Common myeloid progenitor, CD34-positive (primary cell): ENCODE data around the gene PPP5C.

Source experiments
- CTCF ChIA-PET: fragments of 350-600 bp; sonication (Branson Sonifier 250); formaldehyde crosslinking; loops from one replicate; lab custom pipeline; 2021; ENCODE audit warnings: antibody characterized with exemption; lab: Charles Lee
- POLR2A ChIA-PET: fragments of 350-600 bp; sonication (Branson Sonifier 250); formaldehyde crosslinking; loops from one replicate; lab custom pipeline; 2021; ENCODE audit warnings: antibody characterized with exemption; lab: Charles Lee
- DNase-seq, 3 donors: peaks; one replicate each; pipeline versions ENCODE4 v3.0.0 to v3.0.0-alpha.2; 2013
- H3K27ac ChIP-seq, 2 experiments: 1 replicate in 1 of 2; 2 replicates in 1 of 2; pipeline ENCODE4 v1.7.0; 2013; ENCODE audit warnings: inconsistent platforms in 2 of 2, low read length in 2 of 2, mild to moderate bottlenecking in 2 of 2, low read depth in 1 of 2, moderate library complexity in 1 of 2; ENCODE audit not compliant: severe bottlenecking in 2 of 2, insufficient read depth in 1 of 2, poor library complexity in 1 of 2
- H3K27me3 ChIP-seq, 5 experiments: replicated peaks in 2 of 5; 1 replicate in 3 of 5; 2 replicates in 2 of 5; pipeline versions ENCODE4 v1.6.1 to v1.7.0; 2013; ENCODE audit warnings: low read length in 4 of 5, mild to moderate bottlenecking in 2 of 5, moderate library complexity in 2 of 5, inconsistent platforms in 1 of 5; ENCODE audit not compliant: insufficient read depth in 5 of 5, control insufficient read depth in 4 of 5
- H3K36me3 ChIP-seq, 4 experiments: 1 replicate in 2 of 4; 2 replicates in 2 of 4; pipeline versions ENCODE4 v1.6.1 to v1.7.0; 2013; ENCODE audit warnings: low read length in 3 of 4, control low read depth in 1 of 4, mild to moderate bottlenecking in 1 of 4; ENCODE audit not compliant: control insufficient read depth in 4 of 4, insufficient read depth in 4 of 4
- H3K4me1 ChIP-seq, 4 experiments: 1 replicate in 3 of 4; 2 replicates in 1 of 4; pipeline versions ENCODE4 v1.6.1 to v1.7.1; 2013; ENCODE audit warnings: low read length in 3 of 4, mild to moderate bottlenecking in 3 of 4, control low read depth in 1 of 4, inconsistent platforms in 1 of 4, moderate library complexity in 1 of 4; ENCODE audit not compliant: control insufficient read depth in 4 of 4, insufficient read depth in 4 of 4; ENCODE audit errors: control extremely low read depth in 1 of 4
- H3K4me3 ChIP-seq, 7 experiments: 1 replicate in 4 of 7; 2 replicates in 3 of 7; pipeline versions ENCODE4 v1.5.1 to v1.7.0; 2013; ENCODE audit warnings: mild to moderate bottlenecking in 7 of 7, low read length in 6 of 7, moderate library complexity in 6 of 7, inconsistent platforms in 2 of 7, low read depth in 2 of 7, control low read depth in 1 of 7; ENCODE audit not compliant: insufficient read depth in 4 of 7, control insufficient read depth in 1 of 7; ENCODE audit errors: extremely low read depth in 1 of 7
- H3K9me3 ChIP-seq, 5 experiments: 1 replicate in 4 of 5; 2 replicates in 1 of 5; pipeline versions ENCODE4 v1.6.1 to v1.7.1; 2013; ENCODE audit warnings: low read length in 4 of 5, mild to moderate bottlenecking in 2 of 5, inconsistent platforms in 1 of 5, low read depth in 1 of 5, moderate library complexity in 1 of 5; ENCODE audit not compliant: control insufficient read depth in 4 of 5, insufficient read depth in 2 of 5; ENCODE audit errors: control extremely low read depth in 1 of 5
- WGBS: methylation state at CpG from one replicate; pipeline ENCODE4 v1.1.5; 2013; ENCODE audit not compliant: insufficient coverage; 5-methylcytosine and 5-hydroxymethylcytosine counted together

PPP5C gene

DNA sequence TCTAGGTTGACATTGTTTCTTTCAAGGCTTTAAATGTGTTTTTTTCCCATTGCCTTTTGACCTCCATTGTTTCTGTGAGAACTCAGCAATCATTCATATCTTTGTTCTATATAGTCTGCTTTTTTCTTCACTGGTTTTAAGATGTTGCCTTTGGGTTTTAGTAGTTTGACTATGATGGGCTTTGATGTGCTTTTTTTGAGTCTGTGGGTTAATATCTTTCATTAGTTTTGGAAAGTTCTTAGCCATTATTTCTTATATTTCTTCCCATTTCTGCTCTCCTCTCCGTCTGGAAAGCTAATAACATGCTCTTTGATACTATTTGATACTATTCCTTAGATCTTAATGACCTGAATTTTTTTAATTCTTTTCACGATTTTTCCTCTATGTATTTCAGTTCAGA lies 33.8 kb downstream of the PPP5C start:
- CTCF ChIA-PET: interaction anchor here (0.6 kb wide), 1 partner anchor 28 kb away, joined by 3 read pairs; no protein-coding TSS in a partner anchor
- no peaks in the 10 kb centered on the region for H3K9me3 ChIP-seq
- no peak overlapping the region for H3K27ac ChIP-seq
- peaks cover 6 to 87% (median 62%) of the 10 kb centered on the region in 4 experiments for H3K36me3 ChIP-seq
- H3K27me3 ChIP-seq: no peaks in the 10 kb centered on the region
- no peak overlapping the region for H3K4me3 ChIP-seq
- no peak for DNase-seq
- POLR2A ChIA-PET: no interaction called here
- no peaks in the 10 kb centered on the region for H3K4me1 ChIP-seq
- WGBS: no CpG with 5 or more reads among the region's 2 CpGs

DNA sequence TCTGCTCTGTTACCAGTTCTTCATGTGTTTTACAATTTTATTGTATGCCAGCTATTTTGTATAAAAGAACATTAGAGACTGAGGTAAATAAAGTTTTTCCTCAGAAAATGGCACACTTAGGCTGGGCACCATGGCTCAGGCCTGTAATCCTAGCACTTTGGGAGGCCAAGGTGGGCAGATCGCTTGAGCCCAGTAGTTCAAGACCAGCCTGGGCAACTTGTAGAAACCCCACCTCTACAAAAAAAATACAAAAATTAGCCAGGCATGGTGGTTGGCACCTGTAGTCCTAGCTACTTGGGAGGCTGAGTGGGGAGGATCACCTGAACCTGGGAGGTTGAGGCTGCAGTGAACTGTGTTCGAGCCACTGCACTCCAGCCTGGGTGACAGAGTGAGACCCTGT lies 34.5 kb downstream of the PPP5C start:
- no peak overlapping the region for H3K4me3 ChIP-seq
- no peak overlapping the region for H3K27ac ChIP-seq
- peaks cover 6 to 87% (median 62%) of the 10 kb centered on the region in 4 experiments for H3K36me3 ChIP-seq
- no peak for DNase-seq
- H3K9me3 ChIP-seq: no peaks in the 10 kb centered on the region
- H3K27me3 ChIP-seq: no peaks in the 10 kb centered on the region
- ChIA-PET CTCF (no interaction called here), POLR2A (no interaction called here)
- no peaks in the 10 kb centered on the region for H3K4me1 ChIP-seq
- WGBS: 100% methylated on average over 2 of the region's 2 CpGs

DNA sequence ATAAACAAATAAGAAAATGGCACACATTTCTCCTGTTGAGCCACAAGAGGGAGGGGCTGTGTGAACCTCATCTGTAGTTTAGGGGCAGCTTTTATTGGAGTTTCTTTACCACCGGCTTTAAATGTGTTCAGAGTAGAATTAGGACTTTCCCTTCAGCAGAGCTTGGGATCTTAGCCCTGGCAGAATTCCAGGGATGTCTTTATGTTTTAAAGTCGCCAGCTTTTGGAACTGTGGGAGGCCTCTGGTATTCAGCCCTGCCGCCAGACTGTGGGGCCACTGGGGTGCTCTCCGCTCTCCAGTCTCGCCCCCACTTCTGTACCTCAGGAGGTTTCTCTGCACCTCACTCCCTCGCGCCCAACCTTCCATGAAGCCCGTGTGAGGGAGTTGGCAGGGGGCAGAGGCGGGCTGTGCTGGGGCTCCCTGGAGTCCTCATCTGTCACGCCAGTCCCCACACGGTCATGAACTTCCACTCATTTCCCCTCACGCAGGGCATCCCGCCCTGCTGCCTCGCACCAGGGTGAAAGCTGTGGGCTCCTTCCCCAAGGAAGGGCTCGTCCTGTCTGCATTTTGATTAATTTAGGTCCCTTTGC lies 35.0 kb downstream of the PPP5C start:
- no peaks in the 10 kb centered on the region for H3K9me3 ChIP-seq
- no peak for DNase-seq
- no peaks in the 10 kb centered on the region for H3K4me1 ChIP-seq
- H3K4me3 ChIP-seq: no peak overlapping the region
- no peaks in the 10 kb centered on the region for H3K27me3 ChIP-seq
- POLR2A ChIA-PET: no interaction called here
- H3K27ac ChIP-seq: no peak overlapping the region
- CTCF ChIA-PET: interaction anchor here (1.0 to 1.2 kb wide), 3 partner anchors 9 to 33 kb away, joined by 3 to 4 read pairs (median 3); no protein-coding TSS in a partner anchor
- 97% methylated on average over 13 of the region's 15 CpGs for WGBS
- peaks cover 7 to 84% (median 60%) of the 10 kb centered on the region in 4 experiments for H3K36me3 ChIP-seq

DNA sequence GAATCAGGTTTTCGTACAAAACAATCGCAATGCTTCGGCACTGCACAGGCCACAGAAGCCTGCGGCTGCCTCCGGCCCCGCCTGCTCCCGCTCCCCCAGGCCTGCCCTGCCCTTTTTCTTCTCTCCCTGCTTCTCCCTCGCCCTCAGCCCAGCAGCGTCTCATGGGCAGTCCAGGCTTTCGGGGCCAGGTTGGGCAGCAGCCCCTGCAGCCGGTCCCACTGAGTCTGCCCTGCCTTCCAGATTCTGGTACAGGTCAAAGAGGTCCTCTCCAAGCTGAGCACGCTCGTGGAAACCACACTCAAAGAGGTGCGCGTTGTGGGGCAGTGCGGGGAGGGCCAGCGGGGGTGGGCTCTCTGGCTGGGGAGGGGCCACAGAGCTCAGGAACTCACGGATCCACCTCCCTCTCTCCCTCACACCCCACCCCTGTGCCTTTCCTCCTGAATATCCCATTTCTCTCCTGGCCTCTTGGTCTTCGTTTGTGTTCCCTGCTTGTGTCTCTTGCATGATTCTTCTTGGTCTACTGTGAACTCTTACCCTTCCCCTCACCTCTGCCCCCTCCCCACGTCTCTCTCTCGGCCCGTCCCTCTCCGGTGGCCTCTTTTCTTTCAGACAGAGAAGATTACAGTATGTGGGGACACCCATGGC lies 36.4 kb downstream of the PPP5C start:
- CTCF ChIA-PET: interaction anchor here (1.3 to 2.4 kb wide), 2 partner anchors 12 to 102 kb away, joined by 5 to 6 read pairs; no protein-coding TSS in a partner anchor
- WGBS: 95% methylated on average over 17 of the region's 23 CpGs

DNA sequence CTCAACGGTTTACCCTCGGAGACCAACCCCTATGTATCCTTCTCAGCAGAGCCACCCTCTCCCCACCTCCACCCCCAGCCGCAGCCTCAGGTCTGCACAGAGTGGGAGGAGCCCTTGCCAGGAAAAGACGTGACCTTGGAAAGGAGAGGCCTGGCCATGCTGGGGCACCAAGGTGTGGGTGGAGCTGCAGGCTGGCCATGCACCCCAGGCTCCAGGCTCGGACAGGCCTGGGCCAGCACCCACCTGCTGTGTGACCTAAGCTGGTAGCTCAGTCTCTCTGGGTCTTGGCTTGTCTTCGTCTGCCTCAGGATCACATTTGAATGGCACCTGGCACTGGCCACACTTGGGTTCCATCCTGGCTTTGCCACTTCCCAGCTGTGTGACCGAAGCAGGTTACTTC lies 37.0 kb downstream of the PPP5C start:
- Histone ChIP-seq H3K9me3 (no peaks in the 10 kb centered on the region), H3K27ac (no peak overlapping the region), H3K36me3 (peaks cover 7 to 89% (median 66%) of the 10 kb centered on the region in 4 experiments), H3K27me3 (no peaks in the 10 kb centered on the region), H3K4me1 (no peaks in the 10 kb centered on the region), H3K4me3 (no peak overlapping the region)
- ChIA-PET CTCF (interaction anchor here (1.3 to 2.4 kb wide), 2 partner anchors 12 to 103 kb away, joined by 5 to 6 read pairs; no protein-coding TSS in a partner anchor), POLR2A (no interaction called here)
- 98% methylated on average over 5 of the region's 7 CpGs for WGBS
- no peak for DNase-seq

More for the DNA sequence above, 36.4 kb downstream of the PPP5C start:
- Histone ChIP-seq H3K36me3 (peaks cover 5 to 84% (median 63%) of the 10 kb centered on the region in 4 experiments), H3K27me3 (no peaks in the 10 kb centered on the region), H3K27ac (no peak overlapping the region), H3K9me3 (no peaks in the 10 kb centered on the region), H3K4me1 (no peaks in the 10 kb centered on the region), H3K4me3 (no peak overlapping the region)
- no peak for DNase-seq
- POLR2A ChIA-PET: no interaction called here

DNA sequence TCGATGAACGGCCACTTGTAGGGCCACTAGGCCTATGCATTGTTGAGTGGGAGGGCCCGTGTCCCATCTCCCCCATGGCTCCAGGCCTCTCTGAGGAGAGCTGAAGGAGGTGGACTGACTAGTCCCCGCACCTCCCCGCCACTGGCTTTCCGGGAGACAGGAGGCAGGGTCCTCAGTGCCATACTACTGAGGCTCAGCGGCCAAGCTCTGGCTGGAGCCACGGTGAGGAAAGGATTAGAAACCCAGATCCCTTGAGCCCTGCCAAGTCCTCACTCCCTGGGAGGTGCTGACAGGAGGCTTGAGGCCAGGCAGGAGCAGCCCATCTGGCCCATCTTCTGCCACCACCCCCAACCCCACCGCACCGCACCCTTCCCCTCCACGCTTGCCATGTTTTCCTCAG lies 37.5 kb downstream of the PPP5C start:
- no peak for DNase-seq
- H3K4me3 ChIP-seq: no peak overlapping the region
- CTCF ChIA-PET: interaction anchor here (2.4 kb wide), 1 partner anchor 104 kb away, joined by 5 read pairs; no protein-coding TSS in a partner anchor
- POLR2A ChIA-PET: no interaction called here
- H3K27me3 ChIP-seq: no peaks in the 10 kb centered on the region
- 97% methylated on average over 10 of the region's 11 CpGs for WGBS
- peaks cover 7 to 89% (median 68%) of the 10 kb centered on the region in 4 experiments for H3K36me3 ChIP-seq
- no peaks in the 10 kb centered on the region for H3K9me3 ChIP-seq
- no peaks in the 10 kb centered on the region for H3K4me1 ChIP-seq
- no peak overlapping the region for H3K27ac ChIP-seq

DNA sequence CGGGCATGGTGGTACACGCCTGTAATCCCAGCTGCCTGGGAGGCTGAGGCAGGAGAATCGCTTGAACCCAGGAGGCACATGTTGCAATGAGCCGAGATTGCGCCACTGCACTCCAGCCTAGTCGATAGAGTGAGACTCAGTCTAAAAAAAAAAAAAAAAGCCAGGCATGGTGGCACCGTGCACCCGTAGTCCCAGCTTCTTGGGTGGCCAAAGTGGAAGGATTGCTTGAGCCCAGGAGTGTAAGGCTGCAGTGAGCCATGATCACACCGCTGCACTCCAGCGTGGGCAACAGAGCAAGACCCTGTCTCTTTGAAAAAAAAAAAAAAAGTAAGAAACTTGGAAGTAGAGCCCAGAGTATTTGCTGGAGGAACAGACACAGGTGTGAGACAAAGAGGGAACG lies 38.7 kb downstream of the PPP5C start:
- no peak for DNase-seq
- 97% methylated on average over 9 of the region's 11 CpGs for WGBS
- Histone ChIP-seq H3K4me3 (no peak overlapping the region), H3K27ac (no peak overlapping the region), H3K36me3 (peaks cover 7 to 92% (median 73%) of the 10 kb centered on the region in 4 experiments), H3K4me1 (no peaks in the 10 kb centered on the region), H3K27me3 (no peaks in the 10 kb centered on the region), H3K9me3 (no peaks in the 10 kb centered on the region)
- ChIA-PET CTCF (no interaction called here), POLR2A (interaction anchor here (0.6 to 0.7 kb wide), 2 partner anchors 13 to 382 kb away, joined by 4 to 7 read pairs; no protein-coding TSS in a partner anchor)
